ENCODE measurements around the gene MX1. TPM values are rescaled to one million over a fixed set of nuclear protein-coding genes. Genes with fewer than 3 reads are reported as not detected.

The MX1 gene
- total and polyA plus RNA-seq, 4 donors: 15.1 to 21.3 (median 18.0) TPM

DNA sequence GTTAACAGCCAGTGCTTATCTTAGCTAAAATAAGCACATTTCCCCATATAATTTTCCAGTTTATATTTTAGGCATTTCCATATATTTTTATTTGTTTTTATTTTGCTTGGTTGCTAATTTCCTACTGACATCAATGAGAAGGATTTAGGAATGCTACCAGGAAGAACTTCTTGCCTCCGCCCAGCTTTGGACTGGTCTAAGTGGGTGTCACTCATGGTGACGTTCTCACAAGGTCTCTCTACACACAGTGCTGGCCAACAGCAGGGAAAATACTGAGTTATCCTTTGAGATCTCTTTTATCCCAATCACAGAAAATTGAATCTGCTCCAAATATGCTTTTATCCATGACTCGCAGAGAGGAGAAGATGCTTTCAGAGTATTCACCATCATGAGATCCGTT is 13.2 kb downstream of the MX1 start:
- no peak for TF ChIP-seq YY1 (IDR thresholded peaks at IDR 0.05)
- TF ChIP-seq, protein P1, sequence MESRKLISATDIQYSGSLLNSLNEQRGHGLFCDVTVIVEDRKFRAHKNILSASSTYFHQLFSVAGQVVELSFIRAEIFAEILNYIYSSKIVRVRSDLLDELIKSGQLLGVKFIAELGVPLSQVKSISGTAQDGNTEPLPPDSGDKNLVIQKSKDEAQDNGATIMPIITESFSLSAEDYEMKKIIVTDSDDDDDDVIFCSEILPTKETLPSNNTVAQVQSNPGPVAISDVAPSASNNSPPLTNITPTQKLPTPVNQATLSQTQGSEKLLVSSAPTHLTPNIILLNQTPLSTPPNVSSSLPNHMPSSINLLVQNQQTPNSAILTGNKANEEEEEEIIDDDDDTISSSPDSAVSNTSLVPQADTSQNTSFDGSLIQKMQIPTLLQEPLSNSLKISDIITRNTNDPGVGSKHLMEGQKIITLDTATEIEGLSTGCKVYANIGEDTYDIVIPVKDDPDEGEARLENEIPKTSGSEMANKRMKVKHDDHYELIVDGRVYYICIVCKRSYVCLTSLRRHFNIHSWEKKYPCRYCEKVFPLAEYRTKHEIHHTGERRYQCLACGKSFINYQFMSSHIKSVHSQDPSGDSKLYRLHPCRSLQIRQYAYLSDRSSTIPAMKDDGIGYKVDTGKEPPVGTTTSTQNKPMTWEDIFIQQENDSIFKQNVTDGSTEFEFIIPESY (IDR thresholded peaks at IDR 0.05): no peak
- TF ChIP-seq HNF4A (conservative IDR thresholded peaks at IDR 0.05): no peak
- TF ChIP-seq RXRA (IDR thresholded peaks at IDR 0.05): no peak
- TF ChIP-seq RAD21 (IDR thresholded peaks at IDR 0.05): no peak
- TF ChIP-seq TAF1 (conservative IDR thresholded peaks at IDR 0.05): no peak
- TF ChIP-seq, protein P2, sequence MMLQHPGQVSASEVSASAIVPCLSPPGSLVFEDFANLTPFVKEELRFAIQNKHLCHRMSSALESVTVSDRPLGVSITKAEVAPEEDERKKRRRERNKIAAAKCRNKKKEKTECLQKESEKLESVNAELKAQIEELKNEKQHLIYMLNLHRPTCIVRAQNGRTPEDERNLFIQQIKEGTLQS (IDR thresholded peaks at IDR 0.05): no peak
- TF ChIP-seq GABPA (IDR thresholded peaks at IDR 0.05 in 1 of 2, conservative IDR thresholded peaks at IDR 0.05 in 1 of 2): no peak
- no peak overlapping the region for H3K4me3 ChIP-seq (ENCODE audit: low read depth in 1 of 3, low read length in 3 of 3)
- H3K4me1 ChIP-seq (ENCODE audit: control insufficient read depth in 4 of 4, insufficient read depth in 4 of 4, low read length in 3 of 4): no peaks in the 10 kb centered on the region
- 83% methylated on average over 4 of the region's 4 CpGs for WGBS
- peaks cover 0 to 5% (median 0%) of the 10 kb centered on the region in 4 donors for H3K9me3 ChIP-seq (ENCODE audit: control insufficient read depth in 4 of 4, low read length in 3 of 4)
- no peak overlapping the region for H3K9ac ChIP-seq (ENCODE audit: low read depth in 1 of 2, low read length in 2 of 2)
- no peak overlapping the region for H3K27ac ChIP-seq (ENCODE audit: low read depth in 1 of 2, low read length in 2 of 2)
- DNase-seq (ENCODE audit: low spot score): no peak
- peaks cover 19 to 90% (median 65%) of the 10 kb centered on the region in 4 donors for H3K36me3 ChIP-seq (ENCODE audit: control insufficient read depth in 4 of 4, insufficient read depth in 3 of 4, low read depth in 1 of 4, low read length in 3 of 4)
- no peaks in the 10 kb centered on the region for H3K27me3 ChIP-seq (ENCODE audit: control insufficient read depth in 4 of 4, insufficient read depth in 4 of 4, low read length in 3 of 4)

DNA sequence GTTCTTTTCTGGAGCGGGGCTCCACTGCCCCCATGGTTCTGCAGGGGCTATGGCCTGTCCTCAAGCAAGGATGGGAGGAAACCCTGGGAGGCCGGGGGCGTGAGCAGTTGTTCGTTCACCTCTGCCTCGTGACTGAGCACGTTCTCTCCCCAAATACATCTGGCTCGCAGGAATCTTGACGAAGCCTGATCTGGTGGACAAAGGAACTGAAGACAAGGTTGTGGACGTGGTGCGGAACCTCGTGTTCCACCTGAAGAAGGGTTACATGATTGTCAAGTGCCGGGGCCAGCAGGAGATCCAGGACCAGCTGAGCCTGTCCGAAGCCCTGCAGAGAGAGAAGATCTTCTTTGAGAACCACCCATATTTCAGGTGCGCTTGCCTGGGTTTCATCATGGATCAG is 15.5 kb downstream of the MX1 start:
- peaks cover 25 to 86% (median 63%) of the 10 kb centered on the region in 4 donors for H3K36me3 ChIP-seq (ENCODE audit: control insufficient read depth in 4 of 4, insufficient read depth in 3 of 4, low read depth in 1 of 4, low read length in 3 of 4)
- H3K4me3 ChIP-seq (ENCODE audit: low read depth in 1 of 3, low read length in 3 of 3): no peak overlapping the region
- DNase-seq (ENCODE audit: low spot score): no peak
- H3K4me1 ChIP-seq (ENCODE audit: control insufficient read depth in 4 of 4, insufficient read depth in 4 of 4, low read length in 3 of 4): no peaks in the 10 kb centered on the region
- H3K27me3 ChIP-seq (ENCODE audit: control insufficient read depth in 4 of 4, insufficient read depth in 4 of 4, low read length in 3 of 4): no peaks in the 10 kb centered on the region
- H3K9me3 ChIP-seq (ENCODE audit: control insufficient read depth in 4 of 4, low read length in 3 of 4): no peaks in the 10 kb centered on the region
- 96% methylated on average over 14 of the region's 14 CpGs for WGBS
- no peak overlapping the region for H3K27ac ChIP-seq (ENCODE audit: low read depth in 1 of 2, low read length in 2 of 2)
- no peak overlapping the region for H3K9ac ChIP-seq (ENCODE audit: low read depth in 1 of 2, low read length in 2 of 2)
- TF ChIP-seq, protein P3, sequence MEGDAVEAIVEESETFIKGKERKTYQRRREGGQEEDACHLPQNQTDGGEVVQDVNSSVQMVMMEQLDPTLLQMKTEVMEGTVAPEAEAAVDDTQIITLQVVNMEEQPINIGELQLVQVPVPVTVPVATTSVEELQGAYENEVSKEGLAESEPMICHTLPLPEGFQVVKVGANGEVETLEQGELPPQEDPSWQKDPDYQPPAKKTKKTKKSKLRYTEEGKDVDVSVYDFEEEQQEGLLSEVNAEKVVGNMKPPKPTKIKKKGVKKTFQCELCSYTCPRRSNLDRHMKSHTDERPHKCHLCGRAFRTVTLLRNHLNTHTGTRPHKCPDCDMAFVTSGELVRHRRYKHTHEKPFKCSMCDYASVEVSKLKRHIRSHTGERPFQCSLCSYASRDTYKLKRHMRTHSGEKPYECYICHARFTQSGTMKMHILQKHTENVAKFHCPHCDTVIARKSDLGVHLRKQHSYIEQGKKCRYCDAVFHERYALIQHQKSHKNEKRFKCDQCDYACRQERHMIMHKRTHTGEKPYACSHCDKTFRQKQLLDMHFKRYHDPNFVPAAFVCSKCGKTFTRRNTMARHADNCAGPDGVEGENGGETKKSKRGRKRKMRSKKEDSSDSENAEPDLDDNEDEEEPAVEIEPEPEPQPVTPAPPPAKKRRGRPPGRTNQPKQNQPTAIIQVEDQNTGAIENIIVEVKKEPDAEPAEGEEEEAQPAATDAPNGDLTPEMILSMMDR (IDR thresholded peaks at IDR 0.05; ENCODE audit: low read depth, low read length, missing input control): no peak
- TF ChIP-seq, protein P4, sequence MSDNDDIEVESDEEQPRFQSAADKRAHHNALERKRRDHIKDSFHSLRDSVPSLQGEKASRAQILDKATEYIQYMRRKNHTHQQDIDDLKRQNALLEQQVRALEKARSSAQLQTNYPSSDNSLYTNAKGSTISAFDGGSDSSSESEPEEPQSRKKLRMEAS (IDR thresholded peaks at IDR 0.05): no peak
- TF ChIP-seq, protein P1 (IDR thresholded peaks at IDR 0.05): no peak
- TF ChIP-seq, protein P2 (IDR thresholded peaks at IDR 0.05): no peak
- TF ChIP-seq SP1 (IDR thresholded peaks at IDR 0.05) (no peak), HNF4A (conservative IDR thresholded peaks at IDR 0.05) (no peak), JUND (IDR thresholded peaks at IDR 0.05) (no peak), RXRA (IDR thresholded peaks at IDR 0.05) (no peak), YY1 (IDR thresholded peaks at IDR 0.05) (no peak), HNF4G (IDR thresholded peaks at IDR 0.05) (no peak), EGR1 (IDR thresholded peaks at IDR 0.05; ENCODE audit: low read depth in 2 of 2) (no peak)
